ENCODE measurements around the gene HYI.

DNA sequence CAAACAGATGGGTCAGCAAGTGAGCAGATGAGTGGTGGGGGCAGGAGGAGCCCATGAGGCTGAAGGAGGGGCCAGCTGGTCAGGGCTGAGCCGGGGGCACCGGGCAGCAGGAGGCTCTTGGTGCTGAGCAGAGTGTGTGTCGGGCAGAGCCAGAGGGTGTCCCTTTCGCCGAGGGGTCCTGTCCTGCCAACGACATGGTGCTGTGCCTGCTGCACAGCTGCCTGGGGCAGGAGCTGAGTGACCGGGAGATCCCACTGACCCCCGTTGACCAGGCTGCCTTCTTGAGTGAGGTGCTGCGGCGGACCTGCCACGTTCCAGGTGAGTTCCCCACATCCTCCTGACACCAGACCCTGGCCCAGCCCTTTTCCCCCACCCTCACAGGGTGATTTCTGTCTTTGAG is 27.5 kb downstream of the HYI start:
- TF ChIP-seq, protein P1, sequence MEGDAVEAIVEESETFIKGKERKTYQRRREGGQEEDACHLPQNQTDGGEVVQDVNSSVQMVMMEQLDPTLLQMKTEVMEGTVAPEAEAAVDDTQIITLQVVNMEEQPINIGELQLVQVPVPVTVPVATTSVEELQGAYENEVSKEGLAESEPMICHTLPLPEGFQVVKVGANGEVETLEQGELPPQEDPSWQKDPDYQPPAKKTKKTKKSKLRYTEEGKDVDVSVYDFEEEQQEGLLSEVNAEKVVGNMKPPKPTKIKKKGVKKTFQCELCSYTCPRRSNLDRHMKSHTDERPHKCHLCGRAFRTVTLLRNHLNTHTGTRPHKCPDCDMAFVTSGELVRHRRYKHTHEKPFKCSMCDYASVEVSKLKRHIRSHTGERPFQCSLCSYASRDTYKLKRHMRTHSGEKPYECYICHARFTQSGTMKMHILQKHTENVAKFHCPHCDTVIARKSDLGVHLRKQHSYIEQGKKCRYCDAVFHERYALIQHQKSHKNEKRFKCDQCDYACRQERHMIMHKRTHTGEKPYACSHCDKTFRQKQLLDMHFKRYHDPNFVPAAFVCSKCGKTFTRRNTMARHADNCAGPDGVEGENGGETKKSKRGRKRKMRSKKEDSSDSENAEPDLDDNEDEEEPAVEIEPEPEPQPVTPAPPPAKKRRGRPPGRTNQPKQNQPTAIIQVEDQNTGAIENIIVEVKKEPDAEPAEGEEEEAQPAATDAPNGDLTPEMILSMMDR (IDR thresholded peaks at IDR 0.05) = no peak
- TF ChIP-seq, protein P2, sequence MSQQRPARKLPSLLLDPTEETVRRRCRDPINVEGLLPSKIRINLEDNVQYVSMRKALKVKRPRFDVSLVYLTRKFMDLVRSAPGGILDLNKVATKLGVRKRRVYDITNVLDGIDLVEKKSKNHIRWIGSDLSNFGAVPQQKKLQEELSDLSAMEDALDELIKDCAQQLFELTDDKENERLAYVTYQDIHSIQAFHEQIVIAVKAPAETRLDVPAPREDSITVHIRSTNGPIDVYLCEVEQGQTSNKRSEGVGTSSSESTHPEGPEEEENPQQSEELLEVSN (IDR thresholded peaks at IDR 0.05; ENCODE audit: borderline replicate concordance, low read depth) = no peak
- TF ChIP-seq NFE2L2 (conservative IDR thresholded peaks at IDR 0.05; ENCODE audit: low read length) = no peak
- TF ChIP-seq POLR2AphosphoS2 (conservative IDR thresholded peaks at IDR 0.05; ENCODE audit: low read length) = no peak

Measured in A549 (cell line).